SK-N-DZ (cell line): ENCODE data around the gene TLE3.

Source experiments
- DNase-seq: peaks from one replicate; pipeline ENCODE4 v3.0.0-alpha.2; 2015; ENCODE audit warnings: low spot score

TLE3 gene

DNA sequence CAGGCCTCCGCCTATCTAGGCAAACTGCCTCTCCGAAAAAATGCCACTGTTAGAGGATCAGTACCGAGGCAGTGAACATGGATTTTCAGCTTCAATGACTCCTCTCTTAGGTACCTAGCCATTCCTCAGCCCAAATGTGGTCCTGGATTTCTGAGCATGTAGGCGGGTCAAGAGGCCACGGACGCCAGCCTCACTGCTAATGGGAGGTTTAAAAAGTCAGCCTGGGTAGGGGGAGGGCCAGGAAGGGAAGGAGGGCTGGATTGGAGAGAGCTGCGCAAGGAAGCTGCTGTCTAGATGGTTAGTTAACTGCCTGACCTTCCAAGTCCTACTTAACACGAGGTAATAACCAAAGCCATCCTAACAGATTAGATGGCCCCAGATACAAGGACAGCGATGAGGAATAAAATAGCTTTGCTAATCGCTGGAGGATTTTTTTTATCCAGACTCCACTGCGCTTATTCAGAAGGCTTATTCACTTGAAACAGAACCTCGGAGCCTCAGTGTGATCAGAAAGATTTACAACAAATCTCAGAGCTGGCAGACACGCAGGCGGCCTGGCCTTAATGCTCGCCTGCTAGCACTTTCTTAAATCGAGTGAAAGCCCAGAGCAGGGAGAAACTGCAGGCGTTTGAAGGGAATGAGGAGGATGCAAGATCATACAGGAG is 34.3 kb downstream of the TLE3 start:
- peak; percentile 20 for DNase-seq

- DNase-seq: peak; percentile 92
These were observed 35.3 kb downstream of the TLE3 start for GRCh38 chr15:70062321-70062956.

GRCh38 chr15:70061696-70062270 is 35.9 kb downstream of the TLE3 start:
- no peak for DNase-seq

DNA sequence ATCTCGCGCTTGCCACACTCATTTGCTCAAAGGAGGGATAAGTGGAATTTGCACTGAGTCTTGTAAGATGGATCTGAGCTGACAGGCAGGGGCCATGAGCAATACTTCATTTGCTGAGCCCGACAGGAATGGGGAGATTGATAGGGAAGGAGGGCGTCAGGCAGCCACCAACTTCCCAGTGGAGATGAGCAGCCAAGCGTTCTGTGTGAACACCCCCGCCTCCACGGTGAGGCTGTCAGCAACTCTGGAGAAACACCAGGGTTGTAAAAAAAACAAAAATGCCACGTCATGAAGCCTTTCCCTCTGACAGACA is 36.8 kb downstream of the TLE3 start:
- DNase-seq: no peak

DNA sequence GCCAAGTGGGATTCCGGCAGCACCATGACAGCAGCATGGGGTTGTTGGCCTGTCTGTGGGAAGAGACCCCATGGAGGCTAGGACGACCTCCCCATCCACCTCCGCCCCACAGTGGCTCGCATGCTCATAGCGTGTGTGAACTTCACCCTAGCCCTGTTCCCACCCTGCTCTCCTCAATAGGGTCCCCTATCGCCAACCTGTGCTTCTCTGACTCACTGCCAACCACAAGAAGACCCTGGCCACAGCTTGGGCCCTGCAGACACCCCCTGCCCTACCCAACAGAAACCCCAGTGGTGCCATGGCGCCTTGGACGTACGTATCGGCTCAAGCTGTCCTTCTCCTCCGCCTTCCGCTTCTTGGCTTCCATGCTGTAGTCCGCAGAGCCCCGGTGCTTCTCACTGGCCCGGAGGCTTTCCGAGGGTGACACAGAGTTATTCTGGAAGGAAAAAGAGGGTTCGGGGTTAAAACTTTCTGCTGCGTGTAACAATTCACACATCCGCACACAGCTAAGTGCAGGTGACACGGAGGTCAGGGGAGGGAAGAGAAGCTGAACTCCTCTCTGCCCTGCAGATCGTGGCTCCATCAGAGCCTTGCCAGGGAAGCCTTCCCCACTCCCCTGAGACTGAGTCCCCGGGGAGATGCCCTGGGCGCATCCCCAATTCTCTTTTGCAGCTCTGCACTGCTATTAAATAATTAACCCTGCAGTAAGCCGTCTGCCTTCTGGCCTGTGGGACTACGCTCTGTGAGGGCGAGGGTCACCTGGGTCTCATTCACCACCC is 37.3 kb downstream of the TLE3 start:
- DNase-seq: no peak

- DNase-seq: no peak
These were observed 38.1 kb downstream of the TLE3 start for GRCh38 chr15:70059476-70060213.

DNA sequence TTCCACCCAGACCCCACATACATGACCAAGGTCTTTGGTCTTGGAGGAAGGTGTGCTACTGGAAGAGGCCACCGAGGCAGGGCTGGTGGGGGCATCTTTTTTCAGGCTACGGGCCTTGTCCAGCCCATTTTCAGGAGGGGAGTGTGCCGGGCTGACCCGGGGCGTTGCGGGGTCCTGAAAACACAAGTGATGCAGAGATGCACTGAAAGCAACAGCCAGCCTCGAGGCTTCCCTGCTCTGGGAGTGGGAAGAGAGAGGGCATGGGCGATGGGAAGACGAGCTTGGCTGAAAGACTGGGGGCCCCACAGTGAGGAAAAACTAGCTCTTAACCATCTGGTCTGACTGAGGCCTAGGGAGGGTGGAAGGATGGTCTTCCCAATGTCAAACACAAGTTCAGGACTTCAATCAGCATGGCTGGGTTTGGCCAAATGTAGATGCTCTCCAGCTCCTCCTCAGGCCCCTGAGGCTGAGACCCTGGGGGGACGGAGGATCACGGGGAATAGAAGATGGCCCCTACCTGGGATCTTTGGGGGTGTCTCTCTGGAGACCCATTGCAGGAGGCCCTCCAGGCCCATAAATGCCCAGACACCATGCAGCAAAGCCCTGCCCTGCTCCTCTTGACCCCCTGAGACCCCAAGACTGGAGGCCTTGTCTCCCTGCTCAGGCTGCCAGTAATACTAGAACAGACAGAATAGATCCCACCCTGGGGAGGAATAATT is 38.9 kb downstream of the TLE3 start:
- DNase-seq: no peak

- no peak for DNase-seq
These were observed 39.6 kb downstream of the TLE3 start for GRCh38 chr15:70057931-70058641.

DNA sequence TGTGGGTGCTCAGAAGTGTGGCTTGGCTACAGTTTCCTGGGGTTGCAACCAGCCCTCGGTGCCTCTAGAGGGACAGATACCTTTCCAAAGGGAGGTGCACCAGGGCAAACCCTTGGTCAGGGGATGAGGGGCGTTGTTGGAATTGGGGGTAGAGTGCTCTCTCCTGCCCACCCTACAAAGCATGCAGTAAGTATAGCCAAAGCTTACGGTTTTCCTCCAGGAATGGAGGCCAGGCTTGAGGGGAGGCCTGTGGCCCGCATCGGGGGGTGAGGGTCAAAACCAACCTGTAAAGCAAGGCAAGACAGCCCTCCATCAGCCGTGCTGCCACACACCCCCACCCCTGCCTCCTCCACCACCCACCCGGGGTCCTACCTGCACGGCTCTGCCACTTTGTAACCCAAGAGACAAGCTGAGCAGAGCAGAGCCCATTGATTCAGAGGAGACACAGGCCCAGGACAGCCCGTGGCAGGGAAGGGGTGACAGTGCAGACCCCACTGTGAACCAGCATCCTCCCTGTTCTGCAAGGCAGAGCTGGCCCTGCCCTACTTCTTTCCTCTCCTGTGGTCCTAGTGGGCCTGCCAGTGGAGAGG is 41.5 kb downstream of the TLE3 start:
- DNase-seq: no peak

- peak; percentile 85 for DNase-seq
These were observed 42.1 kb downstream of the TLE3 start for GRCh38 chr15:70055601-70056051.

DNA sequence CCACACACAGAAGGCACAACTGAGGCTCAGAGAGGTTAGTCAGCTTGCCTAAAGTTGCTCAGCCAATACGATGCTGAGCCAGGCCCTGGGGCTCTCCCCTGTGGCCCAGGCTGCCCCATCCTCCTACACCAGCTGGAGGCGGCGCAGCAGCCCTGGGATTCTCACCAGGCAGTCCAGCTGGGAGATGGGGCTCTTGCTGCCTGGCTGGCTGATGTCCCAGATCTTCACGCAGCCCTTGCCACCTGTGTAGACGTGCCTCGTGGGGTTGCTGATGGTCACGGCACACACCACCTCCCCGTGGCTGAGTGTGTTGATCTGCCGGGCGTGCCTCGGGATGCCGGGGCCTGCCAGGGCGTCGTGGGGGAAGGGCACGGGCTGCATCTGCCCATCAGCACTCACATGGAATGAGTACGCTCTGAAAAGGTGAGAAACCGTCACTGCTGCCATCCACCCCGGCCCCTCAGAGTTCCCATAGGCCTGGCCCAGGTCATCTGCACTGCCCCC is 42.8 kb downstream of the TLE3 start:
- no peak for DNase-seq

DNA sequence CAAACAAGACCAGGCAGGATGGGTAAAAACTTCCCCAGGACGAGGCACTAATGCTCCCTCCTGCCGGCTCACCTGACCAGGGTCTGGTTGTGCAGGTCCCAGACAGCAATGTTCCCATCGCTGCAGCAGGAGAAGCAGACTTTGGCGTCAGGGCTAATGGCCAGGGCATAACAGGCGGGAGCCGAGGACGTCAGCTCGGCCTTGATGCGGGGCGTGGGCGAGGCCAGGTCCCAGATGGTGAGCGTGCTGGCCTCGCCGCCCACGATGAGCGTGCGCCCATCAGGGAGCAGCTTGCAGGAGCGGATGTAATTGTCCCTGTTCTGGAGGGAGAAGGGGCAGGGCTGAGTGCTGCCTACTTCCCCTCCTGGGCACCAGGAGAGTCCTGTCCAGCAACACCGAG is 43.4 kb downstream of the TLE3 start:
- DNase-seq: no peak

DNA sequence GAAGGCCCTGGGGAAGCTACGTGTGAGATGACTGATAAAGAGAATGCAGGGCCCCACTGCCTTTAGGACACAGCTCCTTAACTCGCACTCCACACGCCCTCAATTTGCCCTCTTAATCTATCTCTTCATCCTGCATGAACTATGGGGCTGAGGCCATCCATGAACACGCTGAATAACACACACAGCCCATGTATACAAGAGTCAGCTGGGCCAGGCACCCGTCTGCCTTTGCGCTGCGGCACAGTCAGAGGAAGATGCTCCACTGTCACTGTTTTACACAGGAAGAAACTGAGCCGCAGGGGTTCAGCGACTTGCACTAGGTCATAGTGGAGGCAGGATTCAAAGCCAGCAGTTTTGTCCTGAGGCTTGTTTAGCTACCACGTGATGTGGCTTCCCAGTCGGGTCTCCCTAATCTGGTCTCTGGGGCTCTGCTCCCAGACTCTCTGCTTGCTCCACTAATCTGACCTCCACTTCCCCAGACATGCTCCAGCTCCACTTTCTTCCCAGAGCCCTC is 43.9 kb downstream of the TLE3 start:
- no peak for DNase-seq

DNA sequence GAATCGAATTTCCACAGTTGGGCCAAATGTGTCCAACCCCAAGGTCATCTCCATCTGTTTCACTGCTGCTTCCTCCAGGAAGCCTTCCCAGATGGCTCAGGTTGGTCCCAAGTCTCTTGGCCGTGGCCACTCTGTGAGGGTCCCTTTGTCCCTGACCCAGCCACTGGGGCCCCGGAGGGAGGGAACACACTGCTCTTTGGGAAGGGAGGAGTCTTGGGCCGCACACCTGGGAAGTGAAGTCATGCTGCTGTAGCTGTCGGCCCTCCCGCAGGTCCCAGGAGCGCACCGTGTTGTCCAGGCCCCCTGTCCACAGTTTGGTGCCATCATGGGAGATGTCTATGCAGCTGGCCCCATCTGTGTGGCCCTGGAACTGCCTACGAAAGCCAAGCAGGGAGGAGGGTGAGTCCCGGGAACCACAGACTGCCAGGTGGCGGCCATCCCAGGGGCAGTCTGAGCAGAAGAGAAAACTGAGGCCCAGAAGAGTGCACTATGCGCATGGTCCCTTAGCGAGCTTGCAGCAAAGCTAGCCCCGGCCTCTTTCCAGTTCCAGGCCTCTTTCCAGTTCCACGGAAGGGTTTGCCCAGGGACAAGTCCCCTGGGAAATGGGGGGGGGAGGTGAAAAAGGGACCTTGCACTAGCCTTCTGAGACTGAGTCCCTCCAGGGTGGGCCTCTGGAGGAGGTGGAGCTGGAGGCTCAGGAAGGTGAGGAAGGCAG is 44.6 kb downstream of the TLE3 start:
- DNase-seq: no peak

- DNase-seq: no peak
These were observed 45.6 kb downstream of the TLE3 start for GRCh38 chr15:70051948-70052633.

DNA sequence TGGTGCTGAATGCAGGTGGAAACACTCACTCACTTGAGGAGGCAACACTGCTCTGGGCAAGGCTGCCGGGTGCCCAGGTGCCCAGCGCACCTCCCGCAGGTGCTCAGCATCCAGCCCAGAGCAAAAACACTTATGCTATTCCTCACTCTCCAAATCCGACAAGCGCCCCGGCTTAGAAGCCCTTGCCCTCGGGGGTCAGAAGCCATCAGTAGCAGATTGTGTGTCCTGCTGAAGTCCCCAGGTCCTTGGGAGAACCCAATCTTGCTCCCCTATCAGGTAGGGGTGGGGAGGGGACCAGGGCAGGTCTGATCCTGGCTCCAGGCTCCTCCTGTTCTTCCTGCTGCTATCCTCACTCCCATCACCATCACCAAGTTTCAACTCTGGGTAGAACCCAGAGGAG is 46.7 kb downstream of the TLE3 start:
- DNase-seq: no peak

GRCh38 chr15:70050441-70050840 is 47.3 kb downstream of the TLE3 start:
- DNase-seq: no peak

- no peak for DNase-seq
These were observed 47.9 kb downstream of the TLE3 start for GRCh38 chr15:70049701-70050301.
